NCI-H1092 treated with DMSO at 0.1 percent for 48 hours (cell line): ENCODE data around the gene NOA1.

ENCODE experiments used
- DNase-seq: peaks from one replicate; lab custom pipeline; 2025; lab: John Stamatoyannopoulos, UW

The NOA1 gene

DNA sequence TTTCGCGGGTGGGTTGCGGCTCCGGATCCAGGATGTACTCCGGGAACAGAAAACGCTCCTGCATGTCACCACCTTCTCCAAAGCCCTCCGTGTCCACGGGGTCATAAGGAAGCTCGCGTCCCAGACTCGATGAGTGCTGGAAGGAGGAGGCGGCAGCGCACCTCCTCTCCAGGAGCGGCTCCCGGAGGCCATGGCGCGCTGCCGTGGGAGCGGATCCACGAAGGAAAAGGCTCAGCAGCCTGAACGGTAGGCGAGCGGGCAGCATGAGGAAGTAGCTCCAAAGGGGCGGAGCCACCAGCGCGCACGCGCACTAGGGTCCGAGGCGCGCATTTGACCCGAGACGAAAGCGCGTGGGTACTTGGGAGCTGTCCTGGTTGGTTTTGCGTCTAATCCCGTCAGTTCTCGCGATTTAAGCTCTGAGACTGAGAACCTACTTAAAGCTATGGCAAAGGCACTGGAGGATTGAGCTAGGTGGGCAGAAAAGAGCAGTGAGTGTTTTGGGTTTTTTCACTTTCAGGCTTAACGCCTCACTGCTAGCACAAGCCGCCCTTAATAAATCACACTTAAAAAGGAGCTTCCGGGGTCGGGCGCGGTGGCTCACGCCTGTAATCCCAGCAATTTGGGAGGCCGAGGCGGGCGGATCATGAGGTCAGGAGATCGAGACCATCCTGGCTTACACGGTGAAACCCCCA is at the start of gene NOA1:
Gene NOA1, minus strand, starts transcription at position 286 of the 692 bp plus-strand sequence. Its CDS starts 21 bp downstream, at position 265.
- peak; percentile 98 for DNase-seq

DNA sequence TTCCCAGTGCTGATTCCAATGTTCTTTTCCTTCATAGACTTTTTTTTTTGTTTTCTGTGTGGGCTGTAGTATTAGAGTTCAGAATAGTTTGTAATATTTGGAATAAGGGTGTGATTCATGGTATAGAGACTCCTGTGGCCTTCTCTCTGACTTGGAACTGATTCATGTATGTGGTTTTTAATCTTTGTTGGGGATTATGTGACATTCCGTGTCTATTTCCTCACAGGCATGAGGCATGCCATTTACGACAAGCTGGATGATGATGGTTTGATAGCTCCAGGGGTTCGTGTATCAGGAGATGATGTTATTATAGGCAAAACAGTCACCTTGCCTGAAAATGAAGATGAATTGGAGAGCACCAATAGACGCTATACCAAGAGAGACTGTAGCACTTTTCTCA is 45.7 kb upstream of the NOA1 start:
- DNase-seq: no peak

DNA sequence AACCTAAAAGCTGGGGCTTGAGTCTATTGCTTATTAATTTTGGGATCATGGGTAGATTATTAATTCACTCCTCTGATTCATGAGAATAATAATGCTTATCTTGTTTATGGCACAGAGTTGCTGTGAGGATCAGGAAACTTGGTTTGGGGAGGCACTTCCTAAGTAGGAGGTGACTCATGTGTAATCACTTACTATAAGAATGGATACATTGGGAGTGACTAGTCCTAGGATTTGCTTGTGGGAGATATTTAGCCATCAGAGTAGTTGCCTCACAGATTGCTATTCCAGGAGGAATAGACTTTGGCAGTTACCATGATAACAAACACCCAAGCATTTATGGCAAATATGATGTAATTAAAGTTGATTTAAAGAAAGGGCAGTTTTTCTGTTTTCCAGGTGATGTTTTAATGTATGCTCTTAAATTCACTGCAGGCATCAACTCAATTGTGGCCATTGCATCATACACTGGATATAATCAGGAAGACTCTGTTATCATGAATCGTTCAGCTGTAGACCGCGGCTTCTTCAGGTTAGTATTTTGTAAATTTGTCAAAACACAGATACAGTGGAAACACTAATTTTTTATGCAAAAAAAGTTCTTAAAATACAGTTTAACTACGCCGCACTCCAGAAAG is 43.2 kb upstream of the NOA1 start:
- DNase-seq: no peak

DNA sequence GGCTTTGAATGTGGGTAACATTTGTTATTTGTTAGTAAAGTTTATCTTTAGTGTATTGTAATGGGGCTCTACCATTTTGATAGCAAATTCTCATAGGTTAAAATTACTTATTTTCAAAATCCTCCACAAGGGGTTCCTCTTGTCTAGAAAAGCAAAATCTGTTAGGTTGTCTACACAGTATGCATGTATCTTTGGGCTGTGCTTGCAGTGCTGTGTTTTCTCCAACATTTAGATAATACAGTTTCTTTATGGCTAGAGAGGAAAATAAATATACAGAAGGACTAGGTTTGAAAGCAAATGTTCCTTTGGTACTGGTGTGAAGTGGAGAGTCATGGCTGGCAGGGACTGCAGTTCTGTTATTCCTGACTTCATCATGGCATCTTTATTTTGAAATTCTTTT is 41.6 kb upstream of the NOA1 start:
- DNase-seq: no peak

DNA sequence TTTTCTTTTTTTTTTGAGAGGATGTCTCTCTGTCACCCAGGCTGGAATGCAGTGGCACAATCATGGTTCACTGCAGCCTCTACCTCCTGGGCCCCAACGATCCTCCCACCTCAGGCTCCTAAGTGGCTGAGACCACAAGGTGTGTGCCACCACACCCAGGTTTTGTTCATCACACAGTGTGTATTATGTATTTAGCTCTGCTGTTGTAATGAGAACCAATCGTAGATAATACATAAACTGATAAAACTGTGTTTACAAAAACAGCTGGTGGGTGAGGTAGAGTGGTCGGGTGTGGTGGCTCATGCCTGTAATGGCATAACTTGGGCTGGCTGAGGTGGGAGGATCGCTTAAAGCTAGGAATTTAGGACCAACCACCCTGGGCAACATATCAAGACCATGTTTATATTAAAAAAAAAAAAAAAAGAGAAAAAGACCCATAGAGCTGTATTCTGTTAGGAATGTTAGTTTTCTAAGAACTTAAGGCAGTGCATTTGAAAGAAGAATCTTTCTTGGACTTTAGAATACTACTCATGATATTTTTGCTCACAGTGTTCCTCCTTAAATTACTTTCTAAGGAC is 36.2 kb upstream of the NOA1 start:
- DNase-seq: no peak

DNA sequence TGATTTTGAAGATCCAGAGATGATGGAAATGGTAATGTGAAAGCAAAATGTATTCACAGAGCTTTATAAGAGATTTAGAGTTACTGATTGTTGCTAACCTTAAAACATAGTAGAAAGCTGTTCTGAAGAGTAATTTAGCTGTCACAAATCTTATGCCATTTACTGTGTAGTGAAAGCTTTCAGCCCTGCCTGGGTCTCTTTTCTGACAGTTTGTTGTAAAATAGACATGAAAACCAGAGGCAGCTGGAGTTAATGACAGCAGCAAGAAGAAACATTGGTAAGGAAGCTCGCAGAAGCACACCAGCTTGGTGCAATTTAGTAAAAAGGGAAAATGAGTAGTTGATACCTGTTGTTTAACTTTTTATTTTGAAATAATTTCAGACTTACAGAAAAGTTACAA is 22.3 kb upstream of the NOA1 start:
- no peak for DNase-seq

DNA sequence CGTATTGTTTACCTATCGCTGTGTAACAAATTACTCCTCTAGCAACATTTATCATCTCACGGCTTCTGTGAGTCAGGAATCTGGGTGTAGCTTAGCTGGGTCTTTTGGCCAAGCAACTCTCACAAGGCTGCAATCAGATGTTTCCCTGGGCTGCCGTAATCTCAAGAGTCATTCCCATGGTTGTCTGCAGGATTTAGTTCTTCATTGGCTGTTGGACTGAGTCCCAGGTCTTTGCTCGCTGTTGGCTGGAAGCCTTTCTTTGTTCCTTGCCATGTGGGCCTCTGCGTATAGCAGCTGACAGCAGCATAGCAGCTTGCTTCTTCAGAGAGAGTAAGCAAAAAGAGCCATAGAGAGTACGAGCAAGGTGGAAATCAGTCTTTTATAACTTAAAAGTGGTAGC is 18.1 kb upstream of the NOA1 start:
- DNase-seq: peak; percentile 67

DNA sequence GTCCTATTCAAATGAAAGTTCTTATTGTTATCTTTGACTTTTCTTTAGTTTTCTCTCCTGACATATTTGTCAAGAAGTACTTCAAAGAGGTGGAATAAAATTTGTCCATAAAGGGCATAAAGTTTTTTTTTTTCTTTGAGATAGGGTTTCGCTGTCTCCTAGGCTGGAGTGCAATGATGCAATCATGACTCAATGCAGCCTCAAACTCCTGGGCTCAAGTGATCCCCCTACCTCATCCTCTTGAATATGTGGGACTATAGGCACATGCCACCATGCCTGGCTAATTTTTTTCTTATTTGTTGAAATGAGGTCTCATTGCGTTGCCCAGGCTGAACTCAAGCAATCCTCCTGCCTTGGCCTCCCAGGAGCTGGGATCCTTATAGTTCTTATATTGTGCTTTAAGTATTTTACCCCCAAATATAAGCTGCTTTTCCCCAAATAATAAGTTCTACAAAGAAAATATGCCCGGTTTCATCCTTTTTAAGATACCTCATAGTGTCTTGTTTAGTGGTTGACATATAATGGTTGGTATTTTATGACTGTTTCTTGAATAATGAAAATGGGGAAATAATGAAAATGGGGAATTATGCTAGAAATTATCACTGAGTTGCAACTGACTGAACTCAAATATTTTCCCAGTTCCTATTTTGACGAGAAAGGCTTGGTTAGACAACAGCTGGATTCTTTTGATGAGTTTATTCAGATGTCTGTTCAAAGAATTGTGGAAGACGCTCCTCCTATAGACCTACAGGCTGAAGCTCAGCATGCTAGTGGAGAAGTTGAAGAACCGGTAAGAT is 12.9 kb upstream of the NOA1 start:
- no peak for DNase-seq

DNA sequence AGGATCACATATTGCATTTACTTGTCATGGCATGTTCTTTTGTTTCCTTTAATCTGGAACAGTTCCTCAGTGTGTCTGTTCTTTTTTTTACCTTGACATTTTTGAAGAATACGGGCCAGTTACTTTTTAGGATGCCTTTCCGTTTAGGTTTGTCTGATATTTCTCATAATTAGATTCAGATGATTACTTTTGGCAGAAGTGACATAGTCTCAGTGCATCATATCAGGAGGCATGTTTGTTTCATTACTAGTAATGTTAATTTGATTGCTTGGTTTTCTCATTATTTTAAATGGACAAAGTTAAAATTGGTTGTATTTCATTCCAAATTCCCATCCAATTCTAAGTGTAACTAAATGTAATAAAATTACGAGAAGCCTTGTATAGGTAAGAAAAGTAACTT is 9.5 kb upstream of the NOA1 start:
- no peak for DNase-seq

DNA sequence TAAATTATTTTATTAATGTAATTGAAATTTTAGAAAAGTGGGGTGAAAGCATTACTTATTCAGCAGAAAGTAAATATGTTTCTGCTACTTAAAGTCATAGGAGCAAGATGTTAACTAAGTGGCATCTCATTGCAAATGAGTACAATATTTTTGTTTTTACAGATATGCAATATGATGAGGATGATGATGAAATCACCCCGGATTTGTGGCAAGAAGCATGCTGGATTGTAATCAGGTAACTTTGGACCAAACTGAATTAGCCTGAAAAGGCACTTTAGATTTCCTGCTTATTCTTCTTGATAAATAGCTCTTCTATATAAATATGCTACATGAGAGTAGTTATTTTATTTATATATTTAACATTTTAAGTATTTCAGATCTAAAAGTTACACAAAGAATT is 8.8 kb upstream of the NOA1 start:
- no peak for DNase-seq

DNA sequence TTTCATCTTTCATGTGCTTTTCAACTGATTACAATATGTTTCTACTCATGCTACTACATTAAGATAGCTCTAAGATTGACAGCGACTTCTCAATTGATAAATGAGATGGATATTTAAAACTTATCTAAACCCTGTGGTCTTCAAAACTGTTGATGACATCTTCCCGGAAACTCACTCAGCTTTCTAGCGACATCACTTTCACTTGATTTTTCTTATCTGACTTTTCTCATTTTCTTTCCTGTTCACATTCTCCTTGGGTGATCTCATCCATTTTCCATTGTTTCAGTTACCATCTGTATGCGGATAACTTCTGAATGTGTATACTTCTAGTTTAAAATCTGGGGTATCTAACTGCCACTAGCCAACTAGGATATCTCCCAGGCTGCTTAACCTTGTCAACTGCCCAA is 4.4 kb upstream of the NOA1 start:
- no peak for DNase-seq

DNA sequence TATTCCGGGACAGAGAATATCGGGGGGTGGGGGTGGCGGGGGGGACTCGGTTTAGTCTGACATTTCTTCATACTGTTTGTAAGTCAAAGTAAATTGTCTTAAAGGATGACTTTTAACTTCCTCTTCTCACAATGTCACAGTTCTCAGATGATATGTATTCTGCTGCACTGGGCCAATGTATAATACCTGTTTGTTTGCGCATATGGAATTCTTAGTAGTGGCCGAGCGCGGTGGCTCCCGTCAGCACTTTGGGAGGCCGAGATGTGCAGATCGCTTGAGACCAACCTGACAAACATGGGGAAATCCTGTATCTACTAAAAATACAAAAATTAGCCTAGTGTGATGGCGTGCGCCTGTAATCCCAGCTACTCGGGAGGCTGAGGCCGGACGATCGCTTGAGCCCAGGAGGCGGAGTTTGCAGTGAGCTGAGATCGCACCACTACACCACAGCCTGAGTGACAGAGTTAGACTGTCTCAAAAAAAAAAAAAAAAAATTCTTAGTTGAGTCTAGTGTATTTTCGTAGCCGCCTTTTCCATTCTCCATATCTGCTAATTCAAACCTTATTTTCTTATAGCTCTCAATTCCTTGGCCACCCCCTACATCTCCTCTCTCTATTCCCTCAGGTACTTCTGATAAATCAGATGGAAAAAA is 2.1 kb upstream of the NOA1 start:
- no peak for DNase-seq

DNA sequence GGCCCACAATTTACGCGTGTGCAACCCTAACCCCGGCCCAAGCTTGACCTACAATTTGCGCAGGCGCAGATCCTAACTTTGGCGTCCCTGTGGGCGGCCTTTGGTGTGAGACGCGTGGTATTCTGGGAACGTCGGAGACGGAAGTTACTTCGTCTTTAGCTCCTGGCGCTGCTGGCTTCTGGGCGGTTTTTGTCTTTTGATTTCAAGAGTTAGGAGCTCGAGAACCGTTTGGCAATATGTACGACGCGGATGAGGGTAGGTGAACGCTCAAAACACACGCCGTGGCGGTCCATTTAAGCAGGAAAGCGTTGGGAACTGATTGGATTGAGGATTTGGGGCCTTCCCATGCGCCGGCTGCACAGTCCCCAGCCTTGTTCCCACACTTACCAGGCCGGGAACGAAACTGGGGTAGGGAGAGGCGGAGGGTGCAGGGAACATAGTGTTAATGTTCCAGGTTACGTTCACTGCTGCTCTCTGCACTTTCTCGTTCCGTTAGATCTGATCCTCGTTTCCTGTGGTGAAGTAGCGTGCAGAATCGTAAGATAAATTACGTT is 1.4 kb upstream of the NOA1 start, which contains the start of gene POLR2B:
Gene POLR2B, plus strand, starts transcription at position 147 of the 554 bp plus-strand sequence. Its CDS starts 90 bp downstream, at position 237.
- peak; percentile 92 for DNase-seq

DNA sequence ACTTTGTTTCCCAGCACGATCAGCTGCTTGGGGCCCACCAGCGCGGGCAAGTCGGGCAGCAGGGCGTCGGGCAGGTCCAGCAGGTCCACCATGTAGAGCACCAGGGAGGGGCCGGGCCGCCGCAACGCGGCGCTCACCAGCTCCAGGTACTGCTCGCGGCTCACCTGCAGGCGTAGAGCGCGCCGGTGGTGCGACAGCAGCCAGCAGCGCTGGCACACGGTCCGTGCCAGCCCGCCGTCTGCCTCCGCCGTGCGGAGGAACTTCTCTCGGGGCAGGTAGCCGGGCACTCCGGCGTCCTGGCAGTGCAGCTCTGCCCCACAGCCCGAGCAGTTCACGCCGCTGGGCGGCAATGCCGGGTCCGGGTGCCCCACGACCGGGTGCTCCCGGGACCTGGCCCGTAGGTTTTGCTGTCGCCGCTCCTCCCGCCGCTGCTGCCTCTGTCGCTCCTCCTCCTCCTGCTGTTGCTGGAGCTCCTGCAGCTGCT is 527 bp downstream of the NOA1 start:
- DNase-seq: peak; percentile 73

DNA sequence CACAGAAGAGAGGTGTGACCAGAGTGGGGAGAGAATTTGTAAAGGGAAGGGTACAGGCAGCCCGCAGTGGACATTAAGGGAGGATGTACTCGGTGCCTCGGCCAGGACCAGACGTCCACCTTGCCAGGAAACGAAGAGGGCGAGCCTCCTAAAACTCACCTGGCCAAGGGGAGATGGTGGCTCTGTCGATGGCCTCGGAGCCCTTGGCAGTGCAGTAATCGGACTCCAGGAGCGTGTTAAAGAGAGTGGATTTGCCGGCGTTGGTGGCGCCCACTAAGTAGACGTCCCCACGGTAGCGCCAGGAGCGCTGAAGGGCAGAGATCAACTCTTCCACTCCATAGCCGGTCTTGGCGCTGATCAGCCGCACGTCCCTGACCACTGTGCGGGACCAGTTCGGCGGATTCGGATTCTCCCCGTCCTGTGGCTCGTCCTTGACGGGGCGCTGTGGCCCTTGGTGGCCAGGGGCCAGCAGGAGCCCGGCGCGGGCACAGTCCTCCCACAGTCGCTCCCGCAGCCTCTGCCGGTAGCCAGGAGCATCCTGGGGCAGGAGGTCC is 1.0 kb downstream of the NOA1 start:
- DNase-seq: no peak

DNA sequence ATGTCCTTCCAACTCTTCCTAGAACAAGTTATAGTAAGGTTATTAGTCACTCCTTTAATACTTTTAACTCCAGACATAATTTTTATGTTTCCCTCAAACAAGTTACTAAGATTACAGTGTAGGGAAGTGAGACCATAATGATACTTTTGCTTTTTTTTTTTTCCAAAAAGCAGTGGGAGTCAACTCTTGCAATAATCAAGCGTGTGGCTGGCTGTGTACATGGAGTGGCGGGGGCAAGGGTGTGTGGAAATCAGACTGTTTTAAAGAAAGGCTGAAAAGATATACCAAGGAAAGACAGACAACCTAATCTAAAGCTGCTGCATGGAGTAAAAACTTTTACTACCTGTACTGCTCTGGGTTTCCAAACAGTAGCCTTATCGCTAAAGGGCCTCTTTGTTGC is 4.1 kb downstream of the NOA1 start:
- no peak for DNase-seq

DNA sequence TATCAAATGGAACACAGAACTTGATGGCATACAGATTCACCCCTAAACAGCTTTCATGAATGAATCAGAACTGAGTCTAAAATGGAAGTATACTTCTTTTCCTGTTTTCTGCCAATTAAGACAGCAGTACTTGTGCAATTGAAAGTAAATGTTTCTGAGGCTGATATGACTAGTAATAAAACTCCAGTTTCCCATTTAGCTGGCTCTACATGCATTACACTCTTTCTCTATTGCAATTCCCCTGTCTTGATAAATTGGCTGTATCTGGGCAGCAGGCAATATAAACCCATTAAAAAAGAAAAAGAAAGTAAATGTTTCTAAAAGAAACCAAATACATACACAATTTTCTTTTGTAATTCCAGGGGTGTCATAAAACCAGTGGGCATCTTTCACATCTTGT is 4.6 kb downstream of the NOA1 start:
- no peak for DNase-seq

DNA sequence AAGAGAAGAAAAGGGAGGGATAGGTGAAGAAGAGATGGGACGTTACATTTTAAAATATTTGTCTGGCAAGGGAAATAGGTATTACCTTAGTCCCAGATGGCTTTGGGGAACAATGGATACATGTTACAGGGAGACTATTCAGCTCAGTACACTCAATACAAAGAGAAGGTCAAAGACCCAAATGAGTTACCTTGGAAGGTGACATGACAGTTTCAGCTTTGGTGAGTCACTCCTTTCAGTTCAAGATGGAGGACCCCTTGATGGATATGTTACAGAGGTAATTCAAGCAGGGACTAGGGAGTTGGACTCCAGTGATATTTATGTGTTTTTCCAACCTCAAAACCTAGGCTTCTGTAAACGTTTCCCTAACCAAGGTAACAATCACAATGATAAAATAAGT is 5.0 kb downstream of the NOA1 start:
- no peak for DNase-seq

DNA sequence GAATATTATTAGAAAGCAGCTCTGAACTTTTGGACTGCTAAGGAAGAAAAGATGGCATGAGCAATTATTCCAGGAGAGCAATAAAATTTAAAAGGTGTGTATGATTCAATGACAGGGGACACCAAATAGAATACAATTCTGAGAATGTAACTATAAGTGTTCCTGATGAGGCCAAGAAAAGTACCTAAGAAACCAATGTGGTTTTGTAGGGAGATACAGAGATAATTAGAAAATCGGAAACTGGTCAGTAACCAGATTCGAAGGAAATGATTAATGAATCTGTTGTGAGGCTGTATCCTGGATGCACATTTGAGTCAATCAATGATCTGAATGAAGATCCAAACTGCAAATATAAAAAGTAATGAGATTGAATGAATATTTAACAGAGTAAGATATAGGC is 6.0 kb downstream of the NOA1 start:
- no peak for DNase-seq

DNA sequence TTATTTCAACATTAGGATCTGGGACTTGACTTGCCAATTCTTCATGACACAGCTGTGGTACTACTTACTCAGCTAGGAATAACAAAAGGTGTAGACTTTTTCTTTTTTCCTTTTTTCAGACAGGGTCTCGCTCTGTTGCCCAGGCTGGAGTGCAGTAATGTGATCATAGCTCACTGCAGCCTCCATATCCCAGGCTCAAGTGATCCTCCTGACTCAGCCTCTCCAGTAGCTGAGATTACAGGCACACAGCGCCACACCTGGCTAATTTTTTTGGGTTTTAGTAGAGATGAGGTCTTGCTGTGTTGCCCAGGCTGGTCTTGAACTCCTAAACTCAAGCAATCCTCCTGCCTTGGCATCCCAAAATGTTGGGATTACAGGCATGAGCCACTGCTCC is 16.3 kb downstream of the NOA1 start:
- no peak for DNase-seq

DNA sequence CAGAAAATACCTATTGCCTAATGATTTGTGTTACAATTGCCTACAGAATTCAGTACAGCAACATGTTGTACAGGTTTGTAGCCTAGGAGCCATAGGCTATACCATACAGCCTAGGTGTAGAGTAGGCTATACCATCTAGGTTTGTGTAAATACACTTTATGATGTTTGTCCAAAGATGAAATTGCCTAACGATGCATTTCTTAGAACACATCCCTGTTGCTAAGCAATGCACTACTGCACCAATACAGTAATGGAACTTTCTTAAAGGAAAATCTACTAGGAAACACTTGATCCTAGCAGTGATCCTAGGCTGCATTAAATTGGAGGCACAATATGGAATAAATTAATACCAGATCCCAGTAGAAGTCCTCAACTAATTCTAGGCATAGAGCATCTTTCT is 18.3 kb downstream of the NOA1 start:
- DNase-seq: peak; percentile 7
